CD4-positive, alpha-beta T cell (primary cell): ENCODE data around the gene WWOX. TPM values are rescaled to one million over a fixed set of nuclear protein-coding genes. Genes with fewer than 3 reads are reported as not detected.

ENCODE experiments used
- ATAC-seq: fragments of 200-7000 bp; cut with Tn5 transposase; one replicate; pipeline ENCODE4 v1.10.0; 2022; ENCODE audit warnings: mild to moderate bottlenecking; ENCODE audit not compliant: poor library complexity
- CTCF ChIA-PET: fragments of 350-600 bp; sonication (Branson Sonifier 250); formaldehyde crosslinking; loops from one replicate; lab custom pipeline; 2021; ENCODE audit warnings: antibody characterized with exemption, inconsistent platforms; lab: Charles Lee
- POLR2A ChIA-PET: fragments of 350-600 bp; sonication (Branson Sonifier 250); formaldehyde crosslinking; loops from one replicate; lab custom pipeline; 2021; ENCODE audit warnings: antibody characterized with exemption, inconsistent platforms; lab: Charles Lee
- DNase-seq, 14 experiments: peaks; one replicate each; pipeline ENCODE4 v3.0.0-alpha.2; 2013 to 2020; ENCODE audit warnings: mixed read lengths in 2 of 14
- H3K27ac ChIP-seq, 2 donors: one replicate each; pipeline versions ENCODE4 v1.5.1 to v1.7.0; 2013; ENCODE audit warnings: low read length in 2 of 2, low read depth in 1 of 2, mild to moderate bottlenecking in 1 of 2
- H3K27me3 ChIP-seq, 2 experiments: 1 replicate in 1 of 2; 2 replicates in 1 of 2; pipeline versions ENCODE4 v1.6.1 to v1.7.0; 2013; ENCODE audit warnings: low read length in 2 of 2, control low read depth in 1 of 2, mild to moderate bottlenecking in 1 of 2, moderate library complexity in 1 of 2; ENCODE audit not compliant: insufficient read depth in 2 of 2, control insufficient read depth in 1 of 2
- H3K36me3 ChIP-seq: one replicate; pipeline ENCODE4 v1.6.1; 2013; ENCODE audit warnings: low read length, control low read depth; ENCODE audit not compliant: insufficient read depth
- H3K4me1 ChIP-seq: one replicate; pipeline ENCODE4 v1.6.1; 2013; ENCODE audit warnings: low read length, control low read depth; ENCODE audit not compliant: insufficient read depth
- H3K4me3 ChIP-seq: one replicate; pipeline ENCODE4 v1.5.1; 2013; ENCODE audit warnings: mild to moderate bottlenecking, low read length, moderate library complexity
- H3K9me3 ChIP-seq, 2 experiments: 1 replicate in 1 of 2; 2 replicates in 1 of 2; pipeline versions ENCODE4 v1.6.1 to v1.7.0; 2013; ENCODE audit warnings: low read length in 2 of 2, mild to moderate bottlenecking in 2 of 2, control low read depth in 1 of 2, moderate library complexity in 1 of 2; ENCODE audit not compliant: control insufficient read depth in 1 of 2, insufficient read depth in 1 of 2
- H3K27ac Mint-ChIP-seq: one replicate; pipeline ENCODE4 v1.8.0; 2020; ENCODE audit warnings: mixed read lengths
- H3K27me3 Mint-ChIP-seq: one replicate; pipeline ENCODE4 v1.8.0; 2021; ENCODE audit warnings: mixed read lengths
- H3K36me3 Mint-ChIP-seq: one replicate; pipeline ENCODE4 v1.8.0; 2021; ENCODE audit warnings: low read depth, mixed read lengths
- H3K4me1 Mint-ChIP-seq: one replicate; pipeline ENCODE4 v1.8.0; 2021; ENCODE audit warnings: low read depth, mixed read lengths
- H3K4me3 Mint-ChIP-seq: one replicate; pipeline ENCODE4 v1.8.0; 2020; ENCODE audit warnings: mild to moderate bottlenecking, mixed read lengths
- H3K9me3 Mint-ChIP-seq: one replicate; pipeline ENCODE4 v1.8.0; 2020; ENCODE audit warnings: mixed read lengths
- CTCF ChIP-seq: fragments of 200-600 bp; IDR thresholded peaks from one replicate; pipeline ENCODE4 v1.8.0; 2022; ENCODE audit warnings: antibody characterized with exemption, mild to moderate bottlenecking
- intact Hi-C, 2 experiments: fragments of 100-400 bp; cut with DNase I in 1 of 2; cut with micrococcal nuclease in 1 of 2; formaldehyde crosslinking; loops; one replicate each; pipeline versions ENCODE4 v1.15.1 to v1.9.0; 2023 to 2025; cut with DNase I, micrococcal nuclease
- total RNA-seq, 174 experiments: library from RNA in 2 of 174; stranded (reverse) in 2 of 174; gene quantifications; one replicate each; pipeline ENCODE4 v1.2.3 and lab custom pipeline; 2021 to 2026

Gene WWOX
- total RNA-seq, 2 experiments from 2014 or later: 19.3 to 21.7 TPM

GRCh38 chr16:78645657-78646056 is 546.2 kb downstream of the WWOX start:
- no peaks in the 10 kb centered on the region for H3K27me3 Mint-ChIP-seq
- no peaks in the 10 kb centered on the region for H3K27me3 ChIP-seq
- no peak overlapping the region for H3K27ac Mint-ChIP-seq
- no peaks in the 10 kb centered on the region for H3K36me3 Mint-ChIP-seq
- TF ChIP-seq CTCF: no peak
- ATAC-seq (no peak), DNase-seq (no peak)
- no peak overlapping the region for H3K4me3 Mint-ChIP-seq
- no peaks in the 10 kb centered on the region for H3K9me3 Mint-ChIP-seq
- CTCF ChIA-PET: no interaction called here
- H3K4me3 ChIP-seq: no peak overlapping the region
- intact Hi-C loops: no loop called here
- no peaks in the 10 kb centered on the region for H3K36me3 ChIP-seq
- POLR2A ChIA-PET: no interaction called here
- no peaks in the 10 kb centered on the region for H3K4me1 Mint-ChIP-seq
- H3K27ac ChIP-seq: no peak overlapping the region
- no peaks in the 10 kb centered on the region for H3K9me3 ChIP-seq
- no peaks in the 10 kb centered on the region for H3K4me1 ChIP-seq

- no peak overlapping the region for H3K27ac ChIP-seq
- no peaks in the 10 kb centered on the region for H3K4me1 Mint-ChIP-seq
- H3K27ac Mint-ChIP-seq: no peak overlapping the region
- H3K4me3 Mint-ChIP-seq: no peak overlapping the region
- no peaks in the 10 kb centered on the region for H3K36me3 Mint-ChIP-seq
- CTCF ChIA-PET: no interaction called here
- DNase-seq (no peak), ATAC-seq (no peak)
- H3K27me3 Mint-ChIP-seq: no peaks in the 10 kb centered on the region
- H3K9me3 ChIP-seq: no peaks in the 10 kb centered on the region
- H3K4me3 ChIP-seq: no peak overlapping the region
- no peaks in the 10 kb centered on the region for H3K4me1 ChIP-seq
- no peaks in the 10 kb centered on the region for H3K27me3 ChIP-seq
- no peaks in the 10 kb centered on the region for H3K36me3 ChIP-seq
- POLR2A ChIA-PET: no interaction called here
- TF ChIP-seq CTCF: no peak
- H3K9me3 Mint-ChIP-seq: no peaks in the 10 kb centered on the region
- intact Hi-C loops: no loop called here
Measured at GRCh38 chr16:78647019-78647418, 547.6 kb downstream of the WWOX start.

GRCh38 chr16:78647491-78647890 is 548.0 kb downstream of the WWOX start:
- no peak for ATAC-seq
- intact Hi-C loops: no loop called here
- Histone ChIP-seq H3K4me3 (no peak overlapping the region), H3K27me3 (no peaks in the 10 kb centered on the region), H3K9me3 (no peaks in the 10 kb centered on the region), H3K36me3 (no peaks in the 10 kb centered on the region), H3K4me1 (no peaks in the 10 kb centered on the region), H3K27ac (no peak overlapping the region)
- H3K36me3 Mint-ChIP-seq: no peaks in the 10 kb centered on the region
- ChIA-PET CTCF (no interaction called here), POLR2A (no interaction called here)
- no peak for DNase-seq
- H3K27ac Mint-ChIP-seq: no peak overlapping the region
- no peaks in the 10 kb centered on the region for H3K9me3 Mint-ChIP-seq
- TF ChIP-seq CTCF: no peak
- H3K27me3 Mint-ChIP-seq: no peaks in the 10 kb centered on the region
- no peaks in the 10 kb centered on the region for H3K4me1 Mint-ChIP-seq
- no peak overlapping the region for H3K4me3 Mint-ChIP-seq
